Activated CD4-positive, alpha-beta memory T cell treated with anti-CD3 and anti-CD28 coated beads, Interleukin-2, amount 10 ng/mL, durations not matched to agents 7 days and 5 days (primary cell): ENCODE data around the gene PLA1A. TPM values are rescaled to one million over a fixed set of nuclear protein-coding genes. Genes with fewer than 3 reads are reported as not detected.

Source experiments
- CTCF ChIA-PET: fragments of 350-600 bp; sonication (Branson Sonifier 250); formaldehyde crosslinking; loops from one replicate; lab custom pipeline; 2021; ENCODE audit warnings: antibody characterized with exemption, inconsistent platforms; lab: Charles Lee
- POLR2A ChIA-PET: fragments of 350-600 bp; sonication (Branson Sonifier 250); formaldehyde crosslinking; loops from one replicate; lab custom pipeline; 2021; ENCODE audit warnings: antibody characterized with exemption; lab: Charles Lee
- DNase-seq: peaks from one replicate; pipeline ENCODE4 v3.0.0-alpha.2; 2020
- H3K27ac Mint-ChIP-seq: one replicate; pipeline ENCODE4 v1.8.0; 2021; ENCODE audit warnings: mild to moderate bottlenecking, mixed read lengths
- H3K27me3 Mint-ChIP-seq: one replicate; pipeline ENCODE4 v1.8.0; 2021; ENCODE audit warnings: mixed read lengths
- H3K36me3 Mint-ChIP-seq: one replicate; pipeline ENCODE4 v1.8.0; 2021; ENCODE audit warnings: low read depth, mixed read lengths
- H3K4me1 Mint-ChIP-seq: one replicate; pipeline ENCODE4 v1.8.0; 2021; ENCODE audit warnings: mixed read lengths
- H3K4me3 Mint-ChIP-seq: one replicate; pipeline ENCODE4 v1.8.0; 2021; ENCODE audit warnings: mild to moderate bottlenecking, mixed read lengths
- H3K9me3 Mint-ChIP-seq: one replicate; pipeline ENCODE4 v1.8.0; 2021; ENCODE audit warnings: mixed read lengths
- total RNA-seq, 2 experiments: library from RNA; stranded (reverse); gene quantifications; one replicate each; pipeline ENCODE4 v1.2.3, GENCODE V29; 2021

PLA1A gene
- total RNA-seq, 2 experiments from 2014 or later: 0.25 TPM; not detected in 1

GRCh38 chr3:119631516-119631915 lies 33.8 kb downstream of the PLA1A start:
- ChIA-PET POLR2A (no interaction called here), CTCF (no interaction called here)
- Mint-ChIP-seq H3K27me3 (no peaks in the 10 kb centered on the region), H3K4me1 (peaks cover 48% of the 10 kb centered on the region), H3K4me3 (no peak overlapping the region), H3K27ac (no peak overlapping the region), H3K36me3 (peaks cover 3% of the 10 kb centered on the region), H3K9me3 (no peaks in the 10 kb centered on the region)
- no peak for DNase-seq

GRCh38 chr3:119632216-119632615 lies 34.5 kb downstream of the PLA1A start:
- Mint-ChIP-seq H3K4me3 (no peak overlapping the region), H3K27me3 (no peaks in the 10 kb centered on the region), H3K27ac (no peak overlapping the region), H3K4me1 (peaks cover 47% of the 10 kb centered on the region), H3K36me3 (peaks cover 3% of the 10 kb centered on the region), H3K9me3 (no peaks in the 10 kb centered on the region)
- CTCF ChIA-PET: no interaction called here
- POLR2A ChIA-PET: no interaction called here
- DNase-seq: no peak

GRCh38 chr3:119632829-119633228 lies 35.1 kb downstream of the PLA1A start:
- ChIA-PET POLR2A (no interaction called here), CTCF (no interaction called here)
- peaks cover 45% of the 10 kb centered on the region for H3K4me1 Mint-ChIP-seq

GRCh38 chr3:119635719-119636118 lies 38.0 kb downstream of the PLA1A start:
- ChIA-PET POLR2A (interaction anchor here (3.5 kb wide), 1 partner anchor 41 kb away, joined by 21 read pairs; the partner anchor contains the start of gene COX17), CTCF (interaction anchor here (0.9 kb wide), 1 partner anchor 48 kb away, joined by 3 read pairs; no protein-coding TSS in a partner anchor)
- Mint-ChIP-seq H3K4me3 (no peak overlapping the region), H3K4me1 (peaks cover 43% of the 10 kb centered on the region), H3K36me3 (peaks cover 20% of the 10 kb centered on the region), H3K9me3 (peaks cover 3% of the 10 kb centered on the region), H3K27me3 (no peaks in the 10 kb centered on the region), H3K27ac (no peak overlapping the region)
- DNase-seq: no peak

More at GRCh38 chr3:119632829-119633228, 35.1 kb downstream of the PLA1A start:
- no peak for DNase-seq
- no peaks in the 10 kb centered on the region for H3K9me3 Mint-ChIP-seq
- H3K36me3 Mint-ChIP-seq: peaks cover 3% of the 10 kb centered on the region
- H3K27me3 Mint-ChIP-seq: no peaks in the 10 kb centered on the region
- H3K4me3 Mint-ChIP-seq: no peak overlapping the region
- H3K27ac Mint-ChIP-seq: no peak overlapping the region

- POLR2A ChIA-PET: interaction anchor here (2.2 to 3.5 kb wide), 2 partner anchors 41 to 173 kb away, joined by 5 to 21 read pairs; partner anchors contain the start of genes COX17 and TMEM39A
- Mint-ChIP-seq H3K9me3 (peaks cover 3% of the 10 kb centered on the region), H3K27me3 (no peaks in the 10 kb centered on the region), H3K4me3 (no peak overlapping the region), H3K4me1 (peaks cover 40% of the 10 kb centered on the region), H3K36me3 (peaks cover 21% of the 10 kb centered on the region), H3K27ac (no peak overlapping the region)
- no peak for DNase-seq
- CTCF ChIA-PET: interaction anchor here (0.6 to 0.9 kb wide), 2 partner anchors 47 to 76 kb away, joined by 3 read pairs; no protein-coding TSS in a partner anchor
These were observed 38.6 kb downstream of the PLA1A start for GRCh38 chr3:119636249-119636648.

GRCh38 chr3:119636891-119637611 lies 39.4 kb downstream of the PLA1A start:
- no peak overlapping the region for H3K27ac Mint-ChIP-seq
- no peak for DNase-seq
- peaks cover 24% of the 10 kb centered on the region for H3K36me3 Mint-ChIP-seq
- CTCF ChIA-PET: interaction anchor here (0.6 to 1.1 kb wide), 3 partner anchors 44 to 78 kb away, joined by 3 read pairs; no protein-coding TSS in a partner anchor
- no peak overlapping the region for H3K4me3 Mint-ChIP-seq
- H3K27me3 Mint-ChIP-seq: no peaks in the 10 kb centered on the region
- POLR2A ChIA-PET: interaction anchor here (1.0 to 3.5 kb wide), 5 partner anchors 9 to 458 kb away, joined by 4 to 21 read pairs (median 6); partner anchors contain the start of genes COX17, TIMMDC1 and TMEM39A
- peaks cover 3% of the 10 kb centered on the region for H3K9me3 Mint-ChIP-seq
- peaks cover 40% of the 10 kb centered on the region for H3K4me1 Mint-ChIP-seq

- no peak overlapping the region for H3K4me3 Mint-ChIP-seq
- H3K27me3 Mint-ChIP-seq: no peaks in the 10 kb centered on the region
- POLR2A ChIA-PET: interaction anchor here (0.7 to 3.5 kb wide), 9 partner anchors 10 to 457 kb away, joined by 3 to 21 read pairs (median 5); partner anchors contain the start of genes CD80, COX17, TIMMDC1 and TMEM39A
- DNase-seq: no peak
- peak overlapping the region; percentile 95 for H3K27ac Mint-ChIP-seq
- H3K36me3 Mint-ChIP-seq: peaks cover 27% of the 10 kb centered on the region
- peaks cover 3% of the 10 kb centered on the region for H3K9me3 Mint-ChIP-seq
- H3K4me1 Mint-ChIP-seq: peaks cover 48% of the 10 kb centered on the region
- CTCF ChIA-PET: interaction anchor here (1.0 to 1.1 kb wide), 2 partner anchors 43 to 79 kb away, joined by 3 read pairs; no protein-coding TSS in a partner anchor
These were observed 40.2 kb downstream of the PLA1A start for GRCh38 chr3:119637679-119638477.

GRCh38 chr3:119639494-119640350 lies 42.0 kb downstream of the PLA1A start:
- Mint-ChIP-seq H3K9me3 (peaks cover 3% of the 10 kb centered on the region), H3K27me3 (no peaks in the 10 kb centered on the region), H3K4me3 (no peak overlapping the region), H3K36me3 (peaks cover 27% of the 10 kb centered on the region), H3K4me1 (peaks cover 56% of the 10 kb centered on the region), H3K27ac (peak overlapping the region; percentile 95)
- ChIA-PET POLR2A (interaction anchor here (1.7 kb wide), 1 partner anchor 37 kb away, joined by 10 read pairs; the partner anchor contains the start of gene COX17), CTCF (interaction anchor here (0.8 kb wide), 1 partner anchor 37 kb away, joined by 3 read pairs; the partner anchor contains the start of gene COX17)
- DNase-seq: peak; percentile 28

- ChIA-PET CTCF (interaction anchor here (0.7 kb wide), 1 partner anchor 83 kb away, joined by 4 read pairs; no protein-coding TSS in a partner anchor), POLR2A (no interaction called here)
- Mint-ChIP-seq H3K36me3 (peaks cover 36% of the 10 kb centered on the region), H3K9me3 (peaks cover 3% of the 10 kb centered on the region), H3K4me1 (peaks cover 53% of the 10 kb centered on the region), H3K4me3 (no peak overlapping the region), H3K27ac (no peak overlapping the region), H3K27me3 (no peaks in the 10 kb centered on the region)
- no peak for DNase-seq
These were observed 43.7 kb downstream of the PLA1A start for GRCh38 chr3:119641416-119641815.

- POLR2A ChIA-PET: interaction anchor here (1.2 to 2.1 kb wide), 2 partner anchors 18 to 34 kb away, joined by 4 to 6 read pairs; partner anchors contain the start of genes COX17 and POPDC2
- Mint-ChIP-seq H3K36me3 (peaks cover 39% of the 10 kb centered on the region), H3K4me3 (no peak overlapping the region), H3K4me1 (peaks cover 41% of the 10 kb centered on the region), H3K9me3 (peaks cover 3% of the 10 kb centered on the region), H3K27me3 (no peaks in the 10 kb centered on the region), H3K27ac (no peak overlapping the region)
- no peak for DNase-seq
- CTCF ChIA-PET: no interaction called here
These were observed 45.2 kb downstream of the PLA1A start for GRCh38 chr3:119642746-119643473.

GRCh38 chr3:119643528-119643927 lies 45.8 kb downstream of the PLA1A start:
- Mint-ChIP-seq H3K4me3 (no peak overlapping the region), H3K27ac (no peak overlapping the region), H3K36me3 (peaks cover 41% of the 10 kb centered on the region), H3K4me1 (peaks cover 35% of the 10 kb centered on the region), H3K9me3 (peaks cover 3% of the 10 kb centered on the region), H3K27me3 (no peaks in the 10 kb centered on the region)
- DNase-seq: no peak
- ChIA-PET CTCF (no interaction called here), POLR2A (interaction anchor here (1.2 to 2.1 kb wide), 2 partner anchors 17 to 33 kb away, joined by 4 to 6 read pairs; partner anchors contain the start of genes COX17 and POPDC2)
